HUES64 (cell line): ENCODE results near the gene SEBOX. TPM values are rescaled to one million over a fixed set of nuclear protein-coding genes. Genes with fewer than 3 reads are reported as not detected.
A peak's percentile ranks its signal among the peaks of the same experiment; 100 is the strongest.

Experiments
- H3K27ac ChIP-seq: 2 replicates; pipeline ENCODE4 v1.7.0; 2013; ENCODE audit warnings: low read depth, low read length, inconsistent platforms
- H3K27me3 ChIP-seq: 2 replicates; pipeline ENCODE4 v1.6.1; 2013; ENCODE audit warnings: mild to moderate bottlenecking, low read length; ENCODE audit not compliant: insufficient read depth
- H3K36me3 ChIP-seq: 2 replicates; pipeline ENCODE4 v1.6.1; 2013; ENCODE audit warnings: mild to moderate bottlenecking, low read length; ENCODE audit not compliant: insufficient read depth
- H3K4me1 ChIP-seq: 2 replicates; pipeline ENCODE4 v1.6.1; 2013; ENCODE audit warnings: mild to moderate bottlenecking, low read length, moderate library complexity; ENCODE audit not compliant: insufficient read depth
- H3K4me3 ChIP-seq: 2 replicates; pipeline ENCODE4 v1.5.1; 2013; ENCODE audit warnings: mild to moderate bottlenecking, low read length, moderate library complexity
- H3K9ac ChIP-seq: 2 replicates; pipeline ENCODE4 v1.6.1; 2013; ENCODE audit warnings: mild to moderate bottlenecking, low read depth, low read length
- H3K9me3 ChIP-seq: 2 replicates; pipeline ENCODE4 v1.6.1; 2013; ENCODE audit warnings: low read depth, low read length; ENCODE audit not compliant: insufficient read depth
- WGBS: fragments of 150-250, 120-280 bp; methylation state at CpG from one replicate; pipeline ENCODE4 v1.1.7; 2013; ENCODE audit warnings: missing lambda C conversion rate; 5-methylcytosine and 5-hydroxymethylcytosine counted together
- polyA plus RNA-seq, 2 experiments: library from polyadenylated mRNA; stranded (reverse); fragments of 50-300 nt; gene quantifications; one replicate each; pipeline ENCODE4 v1.2.3, GENCODE V29; 2013

The SEBOX gene, protein sequence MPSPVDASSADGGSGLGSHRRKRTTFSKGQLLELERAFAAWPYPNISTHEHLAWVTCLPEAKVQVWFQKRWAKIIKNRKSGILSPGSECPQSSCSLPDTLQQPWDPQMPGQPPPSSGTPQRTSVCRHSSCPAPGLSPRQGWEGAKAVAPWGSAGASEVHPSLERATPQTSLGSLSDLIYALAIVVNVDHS
- not detected for polyA plus RNA-seq (2013, experiment 1 of 2)
- not detected for polyA plus RNA-seq (2013, experiment 2 of 2)

DNA sequence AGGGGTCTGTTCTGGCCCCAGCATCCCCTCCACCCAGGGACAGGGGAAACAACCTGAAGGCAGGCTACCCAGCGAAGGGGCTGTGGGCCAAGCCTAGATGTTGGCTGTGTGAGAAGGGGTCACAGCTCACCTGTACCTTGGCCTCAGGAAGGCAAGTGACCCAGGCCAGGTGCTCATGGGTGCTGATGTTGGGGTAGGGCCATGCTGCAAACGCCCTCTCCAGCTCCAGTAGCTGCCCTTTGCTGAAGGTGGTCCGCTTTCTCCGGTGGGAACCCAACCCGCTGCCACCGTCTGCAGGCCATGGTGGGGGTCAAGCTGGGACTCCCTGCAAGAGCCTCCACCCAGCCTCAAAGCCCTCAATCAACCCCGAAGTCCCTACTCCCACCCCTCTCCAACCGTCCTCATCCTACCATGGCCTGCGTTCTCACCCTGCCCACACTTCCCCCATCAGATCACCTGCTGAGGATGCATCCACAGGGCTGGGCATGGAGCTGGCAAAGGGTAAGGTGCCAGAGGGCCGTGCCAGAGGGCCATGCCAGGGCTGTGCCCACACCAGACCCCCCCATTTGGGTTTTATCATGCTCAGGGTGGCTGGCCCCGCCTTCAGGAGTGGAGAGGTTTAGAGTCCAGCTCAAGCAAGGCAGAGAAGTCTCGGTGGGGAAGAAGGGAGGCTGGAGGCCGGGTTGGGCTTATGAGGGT, at the start of gene SEBOX:
Gene SEBOX, minus strand, starts transcription at position 535 of the 699 bp plus-strand sequence. Its CDS starts 48 bp downstream, at position 487.
- H3K9ac ChIP-seq, result no peak within 1 kb of the TSS
- no peaks in the 10 kb centered on the region for H3K9me3 ChIP-seq
- H3K27me3 ChIP-seq, result no peaks in the 10 kb centered on the region
- peaks cover 2% of the 10 kb centered on the region; the same call in 1 of the 2 replicates for H3K4me1 ChIP-seq
- H3K36me3 ChIP-seq, result peaks cover 39% of the 10 kb centered on the region
- no peak within 1 kb of the TSS for H3K27ac ChIP-seq
- no peak within 1 kb of the TSS for H3K4me3 ChIP-seq
- 90% methylated on average over 13 of the region's 13 CpGs for WGBS

DNA sequence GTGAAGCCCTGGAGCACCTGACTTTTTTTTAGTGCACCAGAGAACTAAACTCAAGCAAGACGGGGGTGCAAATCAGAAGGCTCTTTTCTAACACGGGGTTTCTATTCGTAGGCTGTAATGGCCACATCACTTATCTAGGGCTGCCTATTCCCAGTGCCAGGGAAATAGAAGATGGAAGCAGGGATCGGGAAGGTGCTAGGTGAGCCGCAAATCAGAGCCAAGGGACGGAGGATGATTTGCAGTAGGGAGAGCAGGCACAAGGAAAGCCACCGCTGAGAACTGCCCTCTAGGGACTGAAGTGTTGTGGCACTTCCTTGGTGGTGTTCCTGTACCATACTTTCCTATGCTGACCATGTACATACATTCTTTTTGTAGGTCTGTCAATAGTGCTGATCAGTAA, 48.8 kb upstream of the SEBOX start:
- Histone ChIP-seq H3K27ac (no peak overlapping the region), H3K36me3 (no peaks in the 10 kb centered on the region), H3K27me3 (peaks cover 39% of the 10 kb centered on the region), H3K9ac (no peak overlapping the region), H3K4me1 (peaks cover 12% of the 10 kb centered on the region), H3K9me3 (no peaks in the 10 kb centered on the region), H3K4me3 (no peak overlapping the region)
- WGBS, result 61% methylated on average over 7 of the region's 7 CpGs

DNA sequence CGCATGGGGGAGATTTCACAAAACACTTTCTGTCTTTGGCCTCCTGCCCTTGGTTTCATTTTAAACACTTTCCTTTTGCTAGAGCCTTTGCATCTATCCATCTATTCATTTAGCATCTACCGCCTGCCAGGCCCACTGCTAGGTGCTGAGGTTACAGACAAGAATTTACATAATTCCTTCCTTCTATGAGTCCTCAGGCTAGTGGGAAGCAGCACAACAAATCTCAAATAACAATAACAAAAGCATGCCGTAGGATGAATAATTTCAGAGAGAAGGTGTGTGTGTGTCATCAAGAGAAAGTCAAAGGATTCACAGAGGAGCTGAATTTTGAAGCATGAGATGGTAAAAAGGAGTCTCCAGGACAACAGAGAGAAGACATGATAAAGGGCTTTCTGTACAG, 47.1 kb upstream of the SEBOX start:
- Histone ChIP-seq H3K4me1 (peaks cover 29% of the 10 kb centered on the region), H3K27me3 (peaks cover 35% of the 10 kb centered on the region), H3K9me3 (no peaks in the 10 kb centered on the region), H3K4me3 (no peak overlapping the region), H3K36me3 (no peaks in the 10 kb centered on the region), H3K9ac (no peak overlapping the region), H3K27ac (no peak overlapping the region)
- WGBS, result 43% methylated on average over 3 of the region's 3 CpGs

DNA sequence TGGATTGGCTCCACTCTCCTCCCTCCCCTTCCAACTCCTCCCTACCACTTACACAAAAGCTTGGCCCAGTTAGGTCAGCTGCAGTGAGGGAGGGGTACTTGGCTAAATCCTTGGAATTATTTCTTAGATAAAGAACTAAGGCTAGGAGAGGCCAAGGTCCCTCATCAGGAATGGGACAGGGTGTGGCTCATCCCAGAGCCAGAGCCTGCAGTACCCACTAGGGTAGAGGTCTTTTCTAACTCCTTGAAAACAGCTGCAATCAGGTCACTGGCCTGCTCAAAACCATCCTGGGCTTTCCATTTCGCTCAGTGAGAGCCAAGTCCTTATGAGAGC, 42.9 kb upstream of the SEBOX start:
- peaks cover 56% of the 10 kb centered on the region for H3K4me1 ChIP-seq
- H3K27me3 ChIP-seq, result peaks cover 46% of the 10 kb centered on the region
- peak overlapping the region; percentile 37; the same call in 1 of the 2 replicates for H3K27ac ChIP-seq
- no peaks in the 10 kb centered on the region for H3K9me3 ChIP-seq
- H3K4me3 ChIP-seq, result no peak overlapping the region
- H3K9ac ChIP-seq, result no peak overlapping the region
- WGBS, result 53% methylated on average over 1 of the region's 1 CpG
- H3K36me3 ChIP-seq, result no peaks in the 10 kb centered on the region

DNA sequence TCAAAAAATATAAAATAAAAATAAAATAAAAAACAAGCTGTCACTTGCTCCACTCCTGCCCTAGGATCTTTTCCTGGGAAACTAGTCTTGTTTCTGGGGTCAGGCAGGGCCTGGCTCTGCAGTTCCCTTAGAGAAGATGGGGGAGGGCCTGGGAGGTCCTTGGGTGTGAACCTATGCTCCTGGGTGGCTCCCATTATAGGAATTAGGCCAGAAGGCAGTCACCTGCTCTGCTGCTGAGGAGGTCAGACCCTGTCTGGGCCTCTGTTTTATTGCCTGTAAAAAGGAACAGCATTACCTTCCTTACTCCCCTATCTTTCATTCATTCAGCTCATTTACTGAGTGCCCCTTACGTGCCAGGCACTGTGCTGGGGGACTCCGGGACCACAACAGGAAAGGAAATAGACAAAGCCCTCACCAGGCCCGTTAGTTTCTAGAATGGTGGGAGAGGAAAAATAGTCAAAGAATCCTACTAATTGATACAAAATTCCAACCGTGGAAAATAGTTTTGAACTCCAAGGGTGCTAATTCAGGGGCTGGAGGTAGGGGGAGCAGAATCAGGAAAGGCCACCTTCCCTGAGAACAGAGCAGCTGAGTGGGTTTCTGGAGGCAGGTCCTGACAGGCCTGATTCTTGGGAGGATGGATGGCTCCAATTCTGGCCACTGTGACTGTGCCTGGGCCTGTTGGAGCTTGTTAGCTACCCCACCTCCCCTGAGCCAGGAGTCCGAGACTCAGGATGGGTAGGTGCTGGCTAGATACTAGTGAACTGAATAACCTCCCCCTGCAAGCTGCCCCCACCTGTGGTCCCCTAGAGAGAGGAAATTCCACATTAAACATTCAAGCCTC, 42.4 kb upstream of the SEBOX start:
- Histone ChIP-seq H3K9me3 (no peaks in the 10 kb centered on the region), H3K4me3 (no peak overlapping the region), H3K36me3 (no peaks in the 10 kb centered on the region), H3K4me1 (peaks cover 61% of the 10 kb centered on the region), H3K9ac (no peak overlapping the region), H3K27me3 (peaks cover 51% of the 10 kb centered on the region), H3K27ac (peak overlapping the region; percentile 55; the same call in 1 of the 2 replicates)
- WGBS, result 41% methylated on average over 3 of the region's 5 CpGs

DNA sequence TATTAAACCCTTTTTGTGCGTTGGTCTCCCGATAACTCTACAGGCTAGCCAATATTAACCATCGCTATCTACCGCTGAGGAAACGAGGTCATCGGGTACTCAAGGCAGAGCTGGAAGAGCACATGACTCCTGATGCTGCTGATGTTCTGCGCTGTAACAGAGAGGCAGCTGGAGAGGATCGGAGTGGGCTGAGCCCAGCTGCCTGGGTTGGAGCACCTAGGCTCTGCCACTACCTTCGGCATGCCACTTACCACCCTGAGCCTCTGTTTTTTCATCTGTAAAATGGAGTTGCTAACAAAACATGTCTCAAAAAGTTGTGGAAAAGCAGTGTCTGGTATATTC, 41.4 kb upstream of the SEBOX start:
- 33% methylated on average over 9 of the region's 9 CpGs for WGBS
- H3K9ac ChIP-seq, result no peak overlapping the region
- H3K9me3 ChIP-seq, result no peaks in the 10 kb centered on the region
- H3K4me3 ChIP-seq, result peak overlapping the region; percentile 67
- H3K27ac ChIP-seq, result no peak overlapping the region
- H3K27me3 ChIP-seq, result peaks cover 57% of the 10 kb centered on the region
- H3K4me1 ChIP-seq, result peaks cover 58% of the 10 kb centered on the region
- H3K36me3 ChIP-seq, result no peaks in the 10 kb centered on the region

DNA sequence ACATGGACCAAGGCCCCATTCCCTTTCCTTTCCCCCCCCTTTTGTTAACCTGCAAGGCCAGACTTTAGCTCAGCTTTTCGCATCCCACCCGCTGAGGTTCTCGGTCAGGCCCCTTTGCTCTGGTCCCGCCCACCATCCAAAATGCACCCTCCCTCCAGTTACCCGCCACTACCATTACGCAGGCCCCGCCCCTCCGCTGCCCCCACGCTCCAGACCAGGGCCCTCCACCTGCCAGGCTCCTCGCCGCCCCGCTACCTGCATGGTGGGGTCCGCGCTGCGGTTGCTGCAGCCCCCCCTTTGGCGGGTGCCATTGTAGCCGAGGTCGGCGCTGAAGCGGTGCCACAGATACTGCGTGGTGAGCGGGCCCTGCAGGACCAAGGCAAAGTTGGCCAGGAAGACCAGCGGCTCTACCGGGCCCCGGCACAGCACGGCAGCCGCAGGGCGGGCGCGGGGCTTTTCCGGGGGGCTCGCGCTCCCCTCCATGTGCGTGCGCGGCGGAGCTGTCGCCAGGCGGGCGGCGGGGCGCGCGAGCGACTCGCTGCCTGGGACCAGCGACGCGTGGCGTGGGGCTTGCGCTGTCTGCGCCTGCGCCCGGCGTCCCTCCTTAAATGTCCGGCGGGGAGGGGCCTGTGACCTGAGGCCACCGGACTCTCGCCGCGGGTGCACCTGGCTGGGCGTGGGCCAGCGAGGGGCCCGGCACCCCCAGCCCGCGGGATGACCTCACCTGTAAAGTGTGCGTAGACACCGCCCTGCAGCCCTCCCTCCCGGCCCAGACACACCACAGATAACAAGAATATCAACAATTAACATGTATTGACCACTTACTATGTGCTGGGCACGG, 40.9 kb upstream of the SEBOX start, which contains the start of gene SLC46A1:
Gene SLC46A1, minus strand, starts transcription at position 581 of the 841 bp plus-strand sequence. Its CDS starts 98 bp downstream, at position 483.
- peak within 1 kb of the TSS; percentile 67 for H3K4me3 ChIP-seq
- H3K9ac ChIP-seq, result peak within 1 kb of the TSS; percentile 56
- peaks cover 57% of the 10 kb centered on the region for H3K4me1 ChIP-seq
- 0 out of 2 replicates have a peak within 1 kb of the TSS, but pooled peaks have one; percentile 19 for H3K27ac ChIP-seq
- 1% methylated on average over 70 of the region's 70 CpGs for WGBS
- peaks cover 61% of the 10 kb centered on the region for H3K27me3 ChIP-seq
- H3K36me3 ChIP-seq, result no peaks in the 10 kb centered on the region
- no peaks in the 10 kb centered on the region for H3K9me3 ChIP-seq

DNA sequence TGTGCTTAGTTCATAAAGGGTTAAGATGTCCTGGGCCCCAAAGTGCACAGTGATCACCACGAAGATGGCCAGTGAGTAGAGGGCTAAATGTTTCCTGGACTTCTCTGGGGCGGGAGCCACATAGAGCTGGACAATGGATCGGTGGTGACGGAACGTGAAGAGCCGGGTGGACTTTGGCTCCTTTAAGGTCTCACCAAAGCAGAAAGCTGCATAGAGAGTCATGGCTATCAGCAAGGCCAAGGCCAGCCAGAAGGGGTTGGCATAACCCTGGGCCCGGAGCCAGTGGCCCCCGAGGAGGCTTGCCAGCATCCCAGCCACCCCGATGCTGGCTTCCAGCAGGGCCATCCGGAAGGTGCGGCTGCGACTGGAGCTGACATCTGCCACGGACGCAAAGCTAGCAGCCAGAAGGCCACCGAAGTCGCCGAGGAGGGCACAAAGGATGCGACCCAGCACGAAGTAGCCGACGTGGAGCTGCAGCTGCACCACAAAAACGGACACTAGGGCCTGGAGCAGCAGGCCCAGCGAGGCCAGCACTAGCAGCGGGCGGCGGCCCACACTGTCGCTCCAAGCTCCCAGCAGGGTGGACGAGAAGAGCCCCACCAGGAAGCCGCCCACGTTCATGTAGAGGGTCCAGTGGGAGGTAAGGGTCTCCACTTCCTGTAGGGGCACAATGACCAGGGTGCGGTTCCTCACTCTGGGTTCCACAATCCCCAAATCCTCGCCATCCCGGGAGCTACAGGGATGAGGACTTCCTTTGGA, 40.0 kb upstream of the SEBOX start:
- Histone ChIP-seq H3K36me3 (no peaks in the 10 kb centered on the region), H3K27me3 (peaks cover 67% of the 10 kb centered on the region), H3K4me3 (peak overlapping the region; percentile 67), H3K9me3 (no peaks in the 10 kb centered on the region), H3K9ac (no peak overlapping the region), H3K27ac (no peak overlapping the region), H3K4me1 (peaks cover 57% of the 10 kb centered on the region)
- WGBS, result 42% methylated on average over 33 of the region's 33 CpGs

DNA sequence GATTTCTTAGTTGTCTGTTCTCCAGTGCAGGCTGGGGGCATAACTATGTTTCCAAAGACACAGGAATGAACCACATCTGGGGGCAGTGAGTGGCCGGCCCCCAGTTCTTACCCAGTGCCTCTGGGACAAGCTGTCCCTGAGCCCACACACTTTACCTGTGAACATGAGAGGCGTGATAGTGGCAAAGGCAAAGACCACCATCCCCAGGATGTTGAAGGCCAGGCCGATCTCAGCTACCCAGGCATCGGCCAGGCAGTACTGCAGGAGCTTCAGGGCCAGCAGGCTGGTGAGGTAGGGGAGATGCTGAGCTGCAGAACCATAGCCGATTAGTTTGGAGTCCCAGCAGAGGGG, 39.4 kb upstream of the SEBOX start:
- Histone ChIP-seq H3K9me3 (no peaks in the 10 kb centered on the region), H3K27ac (no peak overlapping the region), H3K4me3 (no peak overlapping the region), H3K27me3 (peaks cover 68% of the 10 kb centered on the region), H3K4me1 (peaks cover 57% of the 10 kb centered on the region), H3K9ac (no peak overlapping the region), H3K36me3 (no peaks in the 10 kb centered on the region)
- 91% methylated on average over 5 of the region's 5 CpGs for WGBS

DNA sequence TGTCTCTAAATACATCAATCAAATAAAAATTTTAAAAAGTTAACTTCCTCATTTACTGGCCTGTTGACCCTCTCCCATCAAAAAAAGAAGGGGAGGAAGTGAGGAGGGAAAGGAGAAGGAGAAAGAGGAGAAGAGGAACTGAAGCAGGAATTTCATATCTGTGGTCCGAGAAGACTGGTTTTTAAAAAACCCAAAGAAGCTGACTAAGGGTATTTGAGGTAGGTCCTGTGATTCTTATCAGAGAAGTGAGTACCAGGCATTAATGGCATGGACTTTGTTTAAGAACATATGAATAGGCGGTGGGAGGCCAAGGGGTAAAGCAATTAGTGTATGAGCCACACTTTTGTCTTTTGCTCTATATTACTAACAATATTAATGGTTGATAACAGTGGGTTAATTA, 39.0 kb upstream of the SEBOX start:
- Histone ChIP-seq H3K27ac (no peak overlapping the region), H3K9me3 (no peaks in the 10 kb centered on the region), H3K9ac (no peak overlapping the region), H3K4me1 (peaks cover 57% of the 10 kb centered on the region), H3K27me3 (peaks cover 70% of the 10 kb centered on the region), H3K36me3 (no peaks in the 10 kb centered on the region), H3K4me3 (no peak overlapping the region)
- 95% methylated on average over 2 of the region's 2 CpGs for WGBS
